GM23338 (cell line): Measurements from ENCODE around the gene CCDC124. TPM values are rescaled to one million over a fixed set of nuclear protein-coding genes. Genes with fewer than 3 reads are reported as not detected.

Experiments used
- ATAC-seq: fragments of 200-7000 bp; cut with Tn5 transposase; 3 replicates; pipeline ENCODE4 v1.9.1; 2020
- DNase-seq: peaks from one replicate; pipeline ENCODE4 v3.0.0-alpha.2; 2015; ENCODE audit warnings: low spot score
- H2AFZ ChIP-seq: fragments of 200-600 bp; sonication (generic); 2 replicates; pipeline ENCODE4 v1.8.0; 2016; ENCODE audit warnings: antibody characterized with exemption, mild to moderate bottlenecking, moderate library complexity
- H3F3A ChIP-seq: fragments of 200-600 bp; sonication (generic); replicated peaks from 2 replicates; pipeline ENCODE4 v1.8.0; 2017; ENCODE audit warnings: antibody characterized with exemption, mixed run types, low read depth
- H3K27ac ChIP-seq: fragments of 200-600 bp; sonication (generic); 2 replicates; pipeline ENCODE4 v1.6.1; 2016; ENCODE audit warnings: low read depth
- H3K27me3 ChIP-seq: fragments of 200-600 bp; sonication (generic); 2 replicates; pipeline ENCODE4 v1.8.0; 2016; ENCODE audit warnings: mild to moderate bottlenecking, mixed run types, moderate library complexity; ENCODE audit not compliant: insufficient read depth
- H3K36me3 ChIP-seq: fragments of 200-600 bp; sonication (generic); 2 replicates; pipeline ENCODE4 v1.8.0; 2016; ENCODE audit warnings: mild to moderate bottlenecking; ENCODE audit not compliant: insufficient read depth
- H3K4me1 ChIP-seq: fragments of 200-600 bp; sonication (generic); 2 replicates; pipeline ENCODE4 v1.8.0; 2016; ENCODE audit warnings: mild to moderate bottlenecking, moderate library complexity; ENCODE audit not compliant: insufficient read depth
- H3K4me2 ChIP-seq: fragments of 200-600 bp; sonication (generic); 2 replicates; pipeline ENCODE4 v1.7.1; 2017; ENCODE audit warnings: mixed run types
- H3K4me3 ChIP-seq: fragments of 200-600 bp; sonication (generic); 2 replicates; pipeline ENCODE4 v1.6.1; 2016; ENCODE audit warnings: mixed run types
- H3K79me2 ChIP-seq: fragments of 200-600 bp; sonication (generic); replicated peaks from 2 replicates; pipeline ENCODE4 v1.8.0; 2017; ENCODE audit warnings: mild to moderate bottlenecking; ENCODE audit not compliant: insufficient read depth
- H3K9me2 ChIP-seq: fragments of 200-600 bp; sonication (generic); 2 replicates; pipeline ENCODE4 v1.8.0; 2017; ENCODE audit not compliant: insufficient read depth
- H4K20me1 ChIP-seq: fragments of 200-600 bp; sonication (generic); replicated peaks from 2 replicates; pipeline ENCODE4 v1.8.0; 2017; ENCODE audit warnings: mild to moderate bottlenecking; ENCODE audit not compliant: insufficient read depth
- H3K27ac Mint-ChIP-seq: 2 replicates; pipeline ENCODE4 v1.8.0; 2020; ENCODE audit warnings: inconsistent platforms, mild to moderate bottlenecking, moderate library complexity, mixed read lengths
- H3K27me3 Mint-ChIP-seq: 3 replicates; pipeline ENCODE4 v1.8.0; 2022; ENCODE audit warnings: low read depth, mild to moderate bottlenecking, moderate library complexity, mixed read lengths, inconsistent platforms; ENCODE audit not compliant: insufficient read depth, poor library complexity
- H3K36me3 Mint-ChIP-seq: 3 replicates; pipeline ENCODE4 v1.8.0; 2021; ENCODE audit warnings: low read depth, mild to moderate bottlenecking, inconsistent platforms, moderate library complexity, mixed read lengths
- H3K4me1 Mint-ChIP-seq: 3 replicates; pipeline ENCODE4 v1.8.0; 2020; ENCODE audit warnings: mild to moderate bottlenecking, inconsistent platforms, mixed read lengths
- H3K4me3 Mint-ChIP-seq: 3 replicates; pipeline ENCODE4 v1.8.0; 2021; ENCODE audit warnings: moderate library complexity, mild to moderate bottlenecking, inconsistent platforms, mixed read lengths
- H3K9me3 Mint-ChIP-seq: 3 replicates; pipeline ENCODE4 v1.8.0; 2020; ENCODE audit warnings: moderate library complexity, mild to moderate bottlenecking, inconsistent platforms, mixed read lengths
- CREB1 ChIP-seq: fragments of 250-450 bp; sonication (Bioruptor Pico); IDR thresholded peaks from 2 replicates; pipeline ENCODE4 v1.5.0; 2020; ENCODE audit warnings: low read depth, mild to moderate bottlenecking, moderate library complexity
- CTCF ChIP-seq, 2 experiments: fragments of 200-600 bp in 1 of 2; sonication (generic) in 1 of 2; conservative IDR thresholded peaks; 2 replicates each; pipeline versions ENCODE4 v1.5.1 to v1.6.1; 2016 to 2017; ENCODE audit warnings: antibody characterized with exemption in 2 of 2, low read depth in 2 of 2, mild to moderate bottlenecking in 2 of 2, moderate library complexity in 1 of 2
- ETS1 ChIP-seq: IDR thresholded peaks from 2 replicates; pipeline ENCODE4 v1.6.1; 2016; ENCODE audit warnings: antibody characterized with exemption
- EZH2 ChIP-seq: fragments of 200-600 bp; sonication (generic); IDR thresholded peaks from one replicate; pipeline ENCODE4 v1.8.0; 2017; ENCODE audit warnings: antibody characterized with exemption, mild to moderate bottlenecking, low read depth; ENCODE audit not compliant: unreplicated experiment
- POLR2AphosphoS5 ChIP-seq: IDR thresholded peaks from 2 replicates; pipeline ENCODE4 v1.6.1; 2016; ENCODE audit warnings: antibody characterized with exemption, low read depth
- REST ChIP-seq: IDR thresholded peaks from one replicate; pipeline ENCODE4 v1.6.1; 2018; ENCODE audit warnings: antibody characterized with exemption; ENCODE audit not compliant: unreplicated experiment
- ZNF114 ChIP-seq: fragments of 250-450 bp; sonication (Bioruptor Pico); IDR thresholded peaks from 2 replicates; pipeline ENCODE4 v1.5.0; 2020; ENCODE audit warnings: mild to moderate bottlenecking, moderate library complexity
- ZNF462 ChIP-seq: fragments of 250-450 bp; sonication (Bioruptor Pico); IDR thresholded peaks from 2 replicates; pipeline ENCODE4 v1.5.0; 2020; ENCODE audit warnings: mild to moderate bottlenecking, moderate library complexity
- polyA plus RNA-seq: library from polyadenylated mRNA; unstranded; fragments of >200 nt; fragmentation: Nextera tagmentation; extraction: Ambion mirVana; gene quantifications from 2 replicates; pipeline ENCODE4 v1.2.1, GENCODE V29; 2016
- total RNA-seq: library from RNA; depleted of rRNA; stranded (reverse); fragments of >200 nt; shearing (Covaris generic); gene quantifications from 2 replicates; pipeline ENCODE4 v1.2.3, GENCODE V29; 2014

Gene CCDC124
- total and polyA plus RNA-seq, 2 experiments from 2014 or later, result 56.0 to 182 TPM

- TF ChIP-seq CREB1 (CRISPR knock-in tag), result no peak
- peak; percentile 89 for TF ChIP-seq POLR2AphosphoS5
- TF ChIP-seq ETS1, result no peak
Observed at GRCh38 chr19:17943274-17944221, 10.7 kb downstream of the CCDC124 start (continued).

GRCh38 chr19:17944301-17944700 is 11.5 kb downstream of the CCDC124 start:
- H3K36me3 Mint-ChIP-seq, result peaks cover 9% of the 10 kb centered on the region

More at GRCh38 chr19:17944301-17944700, 11.5 kb downstream of the CCDC124 start:
- no peak for ATAC-seq
- H3K27ac Mint-ChIP-seq, result no peak overlapping the region
- H3F3A ChIP-seq, result peaks cover 5% of the 10 kb centered on the region
- no peaks in the 10 kb centered on the region for H3K79me2 ChIP-seq
- no peaks in the 10 kb centered on the region for H3K9me2 ChIP-seq
- H3K27me3 ChIP-seq, result peaks cover 7% of the 10 kb centered on the region
- H3K4me1 Mint-ChIP-seq, result peaks cover 20% of the 10 kb centered on the region
- no peak overlapping the region for H3K4me2 ChIP-seq
- H3K27ac ChIP-seq, result no peak overlapping the region
- peaks cover 13% of the 10 kb centered on the region; the same call in 1 of the 2 replicates for H3K4me1 ChIP-seq
- H3K27me3 Mint-ChIP-seq, result peaks cover 31% of the 10 kb centered on the region
- H2AFZ ChIP-seq, result no peak overlapping the region
- peak overlapping the region; percentile 26; the same call in 1 of the 3 replicates for H3K4me3 Mint-ChIP-seq
- H3K9me3 Mint-ChIP-seq, result no peaks in the 10 kb centered on the region
- no peak overlapping the region for H3K4me3 ChIP-seq
- no peaks in the 10 kb centered on the region for H3K36me3 ChIP-seq
- H4K20me1 ChIP-seq, result 0 out of 2 replicates have a peak, but pooled peaks cover 3% of the 10 kb centered on the region
- no peak for DNase-seq
- TF ChIP-seq ZNF462 (CRISPR knock-in tag) (no peak), ETS1 (no peak), CTCF (conservative IDR thresholded peaks at IDR 0.05; ENCODE audit: low read depth in 2 of 2) (no peak), REST (no peak), EZH2 (no peak), ZNF114 (CRISPR knock-in tag) (no peak)
